ENCODE results near the gene RBM4B.

RBM4B gene

DNA sequence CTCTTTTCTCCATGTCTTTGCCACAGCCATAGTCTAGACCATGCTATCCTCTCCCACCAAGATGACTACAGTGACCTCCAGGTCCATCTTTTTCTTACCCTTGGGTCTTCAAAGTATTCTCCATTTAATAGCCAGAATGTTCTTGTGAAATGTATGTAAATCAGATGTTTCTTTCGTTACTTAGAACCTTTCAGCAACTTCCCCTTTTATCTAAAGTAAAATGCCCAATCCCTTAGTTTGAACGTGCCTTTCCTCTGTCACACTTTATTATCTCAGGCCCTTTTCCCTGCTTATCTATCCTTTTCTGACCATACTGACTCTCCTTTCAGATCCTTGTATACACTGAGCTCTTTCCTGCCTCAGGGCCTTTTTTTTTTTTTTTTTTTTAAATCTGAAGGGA, 17.9 kb downstream of the RBM4B start:
- H3K4me3 ChIP-seq (ENCODE audit: low read depth, low read length): no peak overlapping the region
- no peak for TF ChIP-seq CTCF (IDR thresholded peaks at IDR 0.05; ENCODE audit: insufficient read depth, low read depth, low read length, missing control alignments)
- no peak for DNase-seq (ENCODE audit: low read depth)

DNA sequence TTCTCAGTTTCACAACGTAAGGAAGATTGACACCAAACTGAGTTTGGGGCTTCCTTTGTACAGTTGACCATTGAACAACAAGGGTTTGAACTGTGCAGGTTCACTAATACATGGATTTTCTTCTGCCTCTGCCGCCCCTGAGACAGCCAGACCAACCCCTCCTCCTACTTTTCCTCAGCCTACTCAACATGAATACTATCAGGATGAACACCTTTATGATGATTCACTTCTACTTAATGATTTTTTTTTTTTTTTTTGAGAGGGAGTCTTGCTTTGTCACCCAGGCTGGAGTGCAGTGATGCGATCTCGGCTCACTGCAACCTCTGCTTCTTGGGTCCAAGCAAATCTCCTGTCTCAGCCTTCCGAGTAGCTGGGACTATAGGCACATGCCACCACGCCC, 24.6 kb downstream of the RBM4B start:
- no peak for TF ChIP-seq CTCF (IDR thresholded peaks at IDR 0.05; ENCODE audit: insufficient read depth, low read depth, low read length, missing control alignments)
- no peak overlapping the region for H3K4me3 ChIP-seq (ENCODE audit: low read depth, low read length)
- DNase-seq (ENCODE audit: low read depth): no peak

- TF ChIP-seq CTCF (IDR thresholded peaks at IDR 0.05; ENCODE audit: insufficient read depth, low read depth, low read length, missing control alignments): no peak
- no peak overlapping the region for H3K4me3 ChIP-seq (ENCODE audit: low read depth, low read length)
- no peak for DNase-seq (ENCODE audit: low read depth)
Measured at GRCh38 chr11:66652651-66653050, 25.0 kb downstream of the RBM4B start.

GRCh38 chr11:66651016-66651415, 26.7 kb downstream of the RBM4B start:
- peak; percentile 38 for DNase-seq (ENCODE audit: low read depth)
- no peak for TF ChIP-seq CTCF (IDR thresholded peaks at IDR 0.05; ENCODE audit: insufficient read depth, low read depth, low read length, missing control alignments)
- H3K4me3 ChIP-seq (ENCODE audit: low read depth, low read length): no peak overlapping the region

GRCh38 chr11:66649903-66650302, 27.8 kb downstream of the RBM4B start:
- TF ChIP-seq CTCF (IDR thresholded peaks at IDR 0.05; ENCODE audit: insufficient read depth, low read depth, low read length, missing control alignments): no peak
- no peak overlapping the region for H3K4me3 ChIP-seq (ENCODE audit: low read depth, low read length)
- no peak for DNase-seq (ENCODE audit: low read depth)

GRCh38 chr11:66646828-66647227, 30.9 kb downstream of the RBM4B start:
- no peak overlapping the region for H3K4me3 ChIP-seq (ENCODE audit: low read depth, low read length)
- DNase-seq (ENCODE audit: low read depth): no peak
- TF ChIP-seq CTCF (IDR thresholded peaks at IDR 0.05; ENCODE audit: insufficient read depth, low read depth, low read length, missing control alignments): no peak

DNA sequence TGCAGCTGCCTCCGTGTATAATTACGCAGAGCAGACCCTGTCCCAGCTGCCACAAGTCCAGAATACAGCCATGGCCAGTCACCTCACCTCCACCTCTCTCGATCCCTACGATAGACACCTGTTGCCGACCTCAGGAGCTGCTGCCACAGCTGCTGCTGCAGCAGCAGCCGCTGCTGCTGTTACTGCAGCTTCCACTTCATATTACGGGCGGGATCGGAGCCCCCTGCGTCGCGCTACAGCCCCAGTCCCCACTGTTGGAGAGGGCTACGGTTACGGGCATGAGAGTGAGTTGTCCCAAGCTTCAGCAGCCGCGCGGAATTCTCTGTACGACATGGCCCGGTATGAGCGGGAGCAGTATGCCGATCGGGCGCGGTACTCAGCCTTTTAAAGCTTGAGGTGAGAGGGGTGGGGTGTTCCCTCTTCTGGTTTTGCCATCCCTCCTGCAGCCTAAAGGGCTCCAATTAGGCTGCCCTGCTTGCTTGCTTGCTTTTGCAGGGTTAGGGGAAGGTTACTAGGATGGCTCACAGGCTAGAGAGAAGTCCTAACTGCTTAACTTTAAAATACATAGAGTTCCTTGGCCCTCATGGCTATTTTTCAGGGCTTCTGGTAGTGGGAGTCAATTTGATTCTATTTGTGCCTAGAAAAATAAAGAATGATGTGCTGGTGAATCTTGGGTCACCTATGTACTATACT, 33.8 kb downstream of the RBM4B start:
- no peak overlapping the region for H3K4me3 ChIP-seq (ENCODE audit: low read depth, low read length)
- no peak for TF ChIP-seq CTCF (IDR thresholded peaks at IDR 0.05; ENCODE audit: insufficient read depth, low read depth, low read length, missing control alignments)
- DNase-seq (ENCODE audit: low read depth): no peak
